HT-29 (cell line): ENCODE data around the gene SIGLEC7. TPM values are rescaled to one million over a fixed set of nuclear protein-coding genes. Genes with fewer than 3 reads are reported as not detected.

Source experiments
- DNase-seq: peaks from one replicate; pipeline ENCODE4 v3.0.0-alpha.2; 2015; ENCODE audit warnings: low spot score
- total RNA-seq: library from RNA; depleted of rRNA; stranded (reverse); fragments of >200 nt; shearing (Covaris generic); gene quantifications from 2 replicates; pipeline ENCODE4 v1.2.3, GENCODE V29; 2014; rRNA removed

Gene SIGLEC7
- not detected in 2 replicates for total RNA-seq

GRCh38 chr19:51142119-51142518, at the start of gene SIGLEC7:
Gene SIGLEC7, plus strand, starts transcription at chr19:51142301. Its CDS starts 69 bp downstream, at chr19:51142370.
- DNase-seq: no peak

DNA sequence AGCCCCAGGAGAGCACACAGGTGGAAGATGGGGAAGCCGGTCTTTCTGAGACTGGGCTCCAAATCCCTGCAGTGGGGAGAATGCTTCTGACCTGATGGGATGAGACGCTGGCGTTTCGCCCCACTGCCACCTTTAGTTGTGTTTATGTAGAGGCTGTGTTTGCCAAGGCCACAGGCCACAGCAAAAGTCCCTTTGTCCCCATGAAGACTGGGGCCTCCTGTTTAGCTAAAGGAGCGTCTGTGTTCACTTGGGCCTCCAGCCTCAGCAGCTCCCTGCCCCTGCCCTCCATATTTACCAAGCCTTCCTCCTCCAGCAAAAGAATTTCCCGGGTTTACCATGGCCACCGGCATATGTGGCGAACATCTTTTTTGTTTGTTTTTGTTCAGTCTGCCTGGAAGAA, 49.0 kb upstream of the SIGLEC7 start:
- peak; percentile 38 for DNase-seq

- DNase-seq: no peak
Measured at GRCh38 chr19:51093510-51094345, 48.4 kb upstream of the SIGLEC7 start.

DNA sequence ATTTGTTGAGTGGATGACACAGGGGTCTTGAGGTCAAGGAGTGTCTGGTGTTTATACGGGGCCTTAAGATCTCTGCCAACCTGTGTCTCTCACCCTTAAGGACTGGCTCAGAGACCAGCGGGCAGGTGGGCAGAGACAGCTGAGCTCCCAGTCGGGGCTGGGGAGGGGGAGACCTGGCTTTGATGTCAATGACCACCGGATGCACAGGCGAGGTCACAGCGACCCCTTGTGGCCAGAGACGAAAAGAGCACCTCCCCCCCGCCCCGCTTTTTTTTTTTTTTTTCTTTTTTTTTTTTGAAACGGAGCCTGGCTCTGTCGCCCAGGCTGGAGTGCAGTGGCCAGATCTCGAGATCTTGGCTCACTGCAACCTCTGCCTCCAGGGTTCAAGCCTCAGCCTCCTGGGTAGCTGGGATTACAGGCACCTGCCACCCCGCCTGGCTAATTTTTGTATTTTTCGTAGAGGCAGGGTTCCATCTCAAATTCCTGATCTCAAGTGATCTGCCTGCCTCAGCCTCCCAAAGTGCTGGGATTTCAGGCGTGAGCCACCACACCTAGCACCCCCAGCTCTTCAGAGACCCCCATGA, 47.3 kb upstream of the SIGLEC7 start:
- peak; percentile 59 for DNase-seq

DNA sequence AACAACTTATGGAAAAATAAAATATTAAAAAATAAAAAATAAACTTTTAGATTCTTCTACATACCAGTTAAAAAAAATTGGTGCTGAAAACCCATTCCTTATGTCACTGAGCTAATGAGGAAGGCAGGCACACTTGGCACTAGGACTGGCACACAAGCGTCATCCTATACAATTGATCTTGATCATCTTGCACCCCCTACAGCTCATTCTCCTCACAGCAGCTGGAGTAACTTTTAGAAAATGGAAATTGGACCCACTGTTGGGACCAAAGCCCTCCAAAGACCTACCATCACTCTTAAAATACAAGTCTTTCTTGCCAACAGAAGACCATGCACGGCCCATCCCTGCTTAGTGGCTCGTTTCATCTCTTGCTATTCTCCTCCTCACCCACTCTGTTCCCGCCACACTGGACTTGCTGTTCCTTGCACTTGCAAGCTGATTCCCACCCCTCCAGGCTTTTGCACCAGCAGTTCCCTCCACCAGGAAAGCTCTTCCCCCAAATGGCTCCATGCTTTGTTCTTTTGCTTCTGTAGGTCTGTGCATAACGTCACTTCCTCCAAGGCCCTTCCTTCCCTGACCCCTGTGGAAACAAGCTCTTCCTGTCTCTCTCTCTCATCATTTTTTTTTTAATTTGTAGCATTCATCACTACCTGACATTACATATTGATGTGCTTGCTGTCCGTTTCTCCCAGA, 45.5 kb upstream of the SIGLEC7 start:
- DNase-seq: peak; percentile 74

DNA sequence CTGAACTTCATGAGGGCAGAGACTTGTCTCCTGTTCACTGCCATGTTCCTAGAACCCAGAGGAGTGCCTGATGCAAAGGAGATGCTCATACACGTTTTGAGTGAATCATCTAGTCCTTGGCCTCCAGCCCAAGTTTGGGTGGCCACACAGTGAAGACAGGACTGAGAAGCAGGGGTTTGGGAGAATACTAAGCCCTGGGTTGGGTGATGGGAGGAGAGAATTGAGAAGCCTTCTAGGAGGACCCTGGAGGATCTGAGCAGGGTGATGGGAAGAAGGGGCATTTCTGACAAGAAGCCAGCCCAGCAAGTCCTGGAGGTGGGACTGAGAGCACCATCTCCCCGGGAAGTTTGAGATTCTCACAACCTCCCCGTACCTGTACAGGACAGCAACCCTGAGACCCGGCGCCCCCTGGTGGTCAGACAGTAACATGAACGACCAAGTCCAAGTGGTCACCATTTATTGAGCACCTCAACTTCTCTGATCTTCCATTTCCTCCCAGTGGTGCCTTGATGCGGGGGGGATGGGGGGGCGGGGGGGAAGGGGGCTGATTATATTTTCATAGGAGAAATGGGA, 44.8 kb upstream of the SIGLEC7 start:
- DNase-seq: peak; percentile 89

DNA sequence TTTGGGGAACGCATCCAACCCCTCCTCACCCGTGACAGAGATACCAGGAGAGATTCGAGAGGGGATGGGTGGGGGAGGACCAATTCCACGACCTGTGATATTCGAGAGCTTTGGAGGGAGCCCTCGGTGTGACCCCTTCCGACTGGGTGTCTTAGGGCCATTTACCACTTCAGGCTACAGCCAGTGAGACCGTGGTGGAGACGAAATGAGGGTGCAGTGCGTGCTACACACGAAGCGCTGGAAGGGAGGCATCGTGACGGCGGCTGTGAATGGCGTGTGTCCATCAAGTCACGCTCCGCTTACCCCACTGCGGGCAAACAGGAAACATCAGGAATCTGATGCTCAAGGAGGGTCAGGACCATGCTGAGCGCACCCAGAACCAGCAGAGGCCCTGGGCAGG, 44.3 kb upstream of the SIGLEC7 start:
- no peak for DNase-seq

- no peak for DNase-seq
Measured at GRCh38 chr19:51098365-51099046, 43.6 kb upstream of the SIGLEC7 start.

DNA sequence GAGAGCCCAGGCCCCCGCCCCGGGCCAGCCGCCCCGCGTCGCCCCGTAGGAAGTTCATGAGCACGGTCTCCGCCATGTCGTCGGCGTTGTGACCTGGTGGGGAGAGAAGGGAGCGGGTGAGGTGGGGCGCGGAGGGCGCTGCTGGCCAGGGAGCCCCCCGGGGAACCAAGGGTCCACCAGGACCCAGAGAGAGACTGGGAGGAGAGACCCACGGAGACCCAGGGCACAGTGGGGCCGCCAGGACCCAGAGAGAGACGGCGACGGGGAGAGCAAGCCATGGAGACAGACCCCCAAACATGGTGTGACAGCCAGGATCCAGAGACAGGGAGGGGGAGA, 43.1 kb upstream of the SIGLEC7 start:
- no peak for DNase-seq

GRCh38 chr19:51100601-51101000, 41.5 kb upstream of the SIGLEC7 start:
- DNase-seq: no peak

DNA sequence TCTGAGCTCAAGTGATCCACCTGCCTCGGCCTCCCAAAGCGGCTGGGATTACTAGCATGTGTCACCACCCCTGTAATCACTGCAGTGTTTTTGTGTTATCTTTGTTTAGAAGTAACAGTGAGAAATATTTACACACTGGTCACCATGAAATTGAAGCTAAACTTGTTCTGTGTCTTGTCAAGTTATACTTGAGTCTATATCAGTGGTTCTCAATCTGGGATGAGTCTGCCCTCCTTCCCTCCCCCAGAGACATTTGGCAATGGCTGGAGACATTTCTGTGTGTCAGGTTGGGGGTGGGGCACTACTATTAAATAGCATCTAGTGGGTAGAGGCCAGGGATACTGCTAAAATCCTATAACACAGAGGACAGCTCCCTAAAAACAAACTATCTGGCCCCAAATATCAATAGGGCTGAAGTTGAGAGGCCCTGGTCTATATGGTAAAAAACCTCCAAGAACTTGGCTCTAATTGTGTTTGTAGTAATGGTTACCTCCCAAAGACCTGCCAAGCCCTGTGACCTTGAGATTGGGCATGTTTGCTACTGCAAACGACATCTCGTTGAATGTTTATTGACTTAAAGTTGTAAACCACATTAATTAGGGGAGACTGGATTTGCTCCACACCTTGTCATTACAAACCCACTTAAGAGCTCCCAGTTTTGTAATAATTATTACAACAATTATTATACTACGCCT, 40.8 kb upstream of the SIGLEC7 start:
- no peak for DNase-seq

DNA sequence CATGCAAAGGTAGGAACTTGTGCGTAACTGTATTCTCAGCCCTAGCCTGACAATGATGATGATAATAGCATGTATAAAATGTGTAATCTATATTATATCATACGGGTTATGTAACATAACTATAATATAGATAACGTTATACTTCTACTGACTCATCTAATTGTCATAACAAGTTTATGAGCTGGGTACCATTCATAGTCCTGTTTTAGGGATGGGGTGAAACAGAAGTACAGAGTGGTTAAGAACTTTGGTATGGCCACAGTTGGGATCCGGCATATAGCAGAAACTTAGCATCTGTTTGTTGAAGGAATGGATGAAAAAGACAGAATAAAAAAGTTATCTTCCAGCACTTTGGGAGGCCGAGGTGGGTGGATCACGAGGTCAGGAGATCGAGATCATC, 39.1 kb upstream of the SIGLEC7 start:
- no peak for DNase-seq

GRCh38 chr19:51103926-51104341, 38.2 kb upstream of the SIGLEC7 start:
- DNase-seq: no peak

- DNase-seq: no peak
Measured at GRCh38 chr19:51107406-51108065, 34.6 kb upstream of the SIGLEC7 start.

DNA sequence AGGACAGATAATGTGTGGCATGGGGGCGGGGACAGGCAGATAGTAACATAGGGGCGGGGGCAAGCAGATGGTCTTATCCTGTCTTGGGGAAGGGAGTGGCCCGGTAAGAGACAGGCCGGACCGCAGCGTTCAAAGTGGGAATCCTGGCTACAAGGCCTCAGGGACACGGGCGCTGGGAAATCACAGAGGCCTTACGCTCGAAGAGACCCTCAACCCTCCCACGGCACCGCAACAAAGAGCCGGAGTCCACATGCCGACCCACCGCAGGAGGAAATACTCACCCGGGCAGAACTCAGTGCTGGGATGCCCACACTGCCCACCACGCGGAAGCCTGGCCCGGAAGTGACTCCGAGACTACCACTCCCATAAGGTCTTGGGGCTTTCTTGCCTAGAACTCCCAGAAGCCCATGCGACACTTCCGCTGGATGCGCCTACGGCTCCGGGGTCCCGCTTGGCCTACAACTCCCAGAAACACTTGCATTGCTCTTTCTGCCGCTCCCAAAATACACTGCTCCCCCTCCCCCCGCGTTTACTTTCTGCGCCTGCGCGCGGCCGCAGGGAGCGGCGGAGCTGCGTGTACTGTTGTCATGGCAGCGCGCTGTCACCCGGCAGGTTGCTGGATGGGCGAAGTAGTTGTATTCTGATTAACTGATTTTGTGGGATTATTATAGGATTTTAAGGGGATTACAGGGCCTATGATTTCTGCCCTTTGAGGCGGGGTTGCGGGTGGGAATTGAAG, 33.9 kb upstream of the SIGLEC7 start, which contains the start of gene CTU1:
TSS of gene CTU1 (minus strand) at position 344 of the 739 bp plus-strand sequence. CDS start 3,840 bp downstream, outside the sequence.
- peak; percentile 100 for DNase-seq

GRCh38 chr19:51108805-51109146, 33.3 kb upstream of the SIGLEC7 start:
- no peak for DNase-seq

DNA sequence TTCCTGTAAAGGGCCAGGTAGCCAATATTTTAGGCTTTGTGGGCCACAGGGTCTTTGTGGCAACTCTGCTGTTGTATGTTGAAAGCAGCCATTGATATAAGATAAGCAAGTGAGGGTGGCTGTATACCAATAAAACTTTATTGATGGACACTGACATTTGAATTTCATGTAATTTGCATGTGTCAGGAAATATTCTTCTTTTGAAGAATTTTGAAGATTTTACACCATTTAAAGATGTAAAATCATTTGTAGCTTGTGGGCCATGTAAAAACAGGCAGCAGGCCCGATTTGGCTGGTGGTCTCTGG, 31.5 kb upstream of the SIGLEC7 start:
- DNase-seq: no peak

DNA sequence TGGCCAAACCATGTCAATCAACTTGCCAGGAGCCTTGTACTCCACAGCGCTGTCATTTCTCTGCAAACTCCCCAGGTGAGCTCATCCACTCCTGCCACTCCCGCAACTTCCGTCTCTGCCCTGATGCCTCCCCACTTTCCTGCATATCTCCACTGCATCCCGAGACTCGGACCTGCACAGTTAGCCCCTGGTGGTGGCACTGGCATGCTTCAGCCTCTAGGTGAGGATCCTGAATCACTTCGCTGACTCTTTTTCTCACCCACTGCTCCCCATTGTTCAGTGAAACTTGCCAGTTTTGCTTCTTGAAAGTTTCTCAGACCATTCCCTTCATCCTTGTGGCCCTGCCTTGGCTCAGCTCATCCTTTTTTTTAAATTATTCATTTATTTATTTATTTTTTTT, 30.5 kb upstream of the SIGLEC7 start:
- DNase-seq: peak; percentile 66

GRCh38 chr19:51114087-51114729, 27.9 kb upstream of the SIGLEC7 start:
- DNase-seq: no peak
